ENCODE data around the gene NOTCH1.

Gene NOTCH1

GRCh38 chr9:136539427-136540421 lies 6.1 kb downstream of the NOTCH1 start:
- Histone ChIP-seq H3K4me1 (ENCODE audit: control insufficient read depth, insufficient read depth, low read length) (peaks cover 10% of the 10 kb centered on the region), H3K27me3 (ENCODE audit: control insufficient read depth, insufficient read depth, low read length) (no peaks in the 10 kb centered on the region), H3K9ac (ENCODE audit: low read depth, low read length) (no peak overlapping the region), H3K36me3 (ENCODE audit: insufficient read depth, low read length) (no peaks in the 10 kb centered on the region), H3K4me2 (ENCODE audit: low read length) (no peak overlapping the region), H3K9me3 (replicated peaks; ENCODE audit: low read length) (no peaks in the 10 kb centered on the region), H3K4me3 (ENCODE audit: low read length) (no peak overlapping the region)

- no peaks in the 10 kb centered on the region for H3K27me3 ChIP-seq (ENCODE audit: control insufficient read depth, insufficient read depth, low read length)
- no peak overlapping the region for H3K4me2 ChIP-seq (ENCODE audit: low read length)
- H3K36me3 ChIP-seq (ENCODE audit: insufficient read depth, low read length) = no peaks in the 10 kb centered on the region
- no peak overlapping the region for H3K9ac ChIP-seq (ENCODE audit: low read depth, low read length)
- H3K4me1 ChIP-seq (ENCODE audit: control insufficient read depth, insufficient read depth, low read length) = peaks cover 3% of the 10 kb centered on the region
- H3K9me3 ChIP-seq (replicated peaks; ENCODE audit: low read length) = no peaks in the 10 kb centered on the region
- H3K4me3 ChIP-seq (ENCODE audit: low read length) = no peak overlapping the region
Observed at GRCh38 chr9:136538599-136539426, 7.0 kb downstream of the NOTCH1 start.

DNA sequence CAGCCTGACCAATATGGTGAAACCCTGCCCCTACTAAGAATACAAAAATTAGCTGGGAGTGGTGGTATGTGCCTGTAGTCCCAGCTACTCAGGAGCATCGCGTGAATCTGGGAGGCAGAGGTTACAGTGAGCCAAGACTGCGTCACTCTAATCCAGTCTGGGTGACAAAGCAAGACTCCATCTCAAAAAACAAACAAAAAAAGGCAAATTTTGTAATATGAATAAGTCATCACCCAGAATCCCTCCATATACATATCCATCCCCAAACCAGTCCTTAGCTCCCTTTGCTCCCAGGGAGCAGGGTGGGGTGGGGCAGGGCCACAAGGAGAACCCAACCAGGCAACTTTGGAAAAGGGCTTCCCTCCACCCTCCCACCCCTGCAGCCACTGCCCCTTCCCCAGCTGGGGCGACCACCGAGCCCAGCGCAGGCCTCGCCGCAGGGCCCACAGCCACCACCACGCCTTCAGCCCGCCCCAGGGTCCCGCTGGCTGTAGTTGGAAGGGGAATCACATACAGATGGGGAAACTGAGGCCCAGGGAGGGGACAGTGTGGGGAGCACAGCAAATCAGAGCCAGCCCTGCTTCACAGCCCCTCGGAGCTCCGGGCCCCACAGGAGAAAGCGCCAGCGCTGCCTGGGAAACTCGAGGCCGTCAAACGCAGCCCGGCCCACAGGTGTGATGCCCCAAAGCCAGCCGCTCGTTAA lies 7.8 kb downstream of the NOTCH1 start:
- no peak overlapping the region for H3K4me2 ChIP-seq (ENCODE audit: low read length)
- no peak overlapping the region for H3K9ac ChIP-seq (ENCODE audit: low read depth, low read length)
- no peak overlapping the region for H3K4me3 ChIP-seq (ENCODE audit: low read length)
- peaks cover 3% of the 10 kb centered on the region for H3K4me1 ChIP-seq (ENCODE audit: control insufficient read depth, insufficient read depth, low read length)
- no peaks in the 10 kb centered on the region for H3K27me3 ChIP-seq (ENCODE audit: control insufficient read depth, insufficient read depth, low read length)
- H3K36me3 ChIP-seq (ENCODE audit: insufficient read depth, low read length) = no peaks in the 10 kb centered on the region
- no peaks in the 10 kb centered on the region for H3K9me3 ChIP-seq (replicated peaks; ENCODE audit: low read length)

DNA sequence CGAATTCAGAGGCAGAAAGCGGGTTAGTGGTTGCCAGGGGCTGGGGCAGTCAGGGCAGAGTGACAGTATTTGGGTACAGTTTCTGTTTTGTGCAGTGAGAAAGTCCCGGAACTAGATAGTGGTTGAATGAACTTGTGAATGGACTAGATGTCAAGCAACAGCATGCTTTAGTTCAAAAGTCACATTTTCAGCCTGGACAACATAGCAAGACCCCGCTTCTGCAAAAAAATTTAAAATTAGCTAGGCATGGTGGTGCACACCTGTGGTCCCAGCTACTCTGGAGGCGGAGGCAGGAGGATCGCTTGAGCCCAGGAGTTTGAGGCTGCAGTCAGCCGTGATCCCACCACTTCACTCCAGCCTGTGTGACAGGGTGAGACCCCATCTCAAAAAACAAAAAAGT lies 8.4 kb downstream of the NOTCH1 start:
- Histone ChIP-seq H3K4me2 (ENCODE audit: low read length) (no peak overlapping the region), H3K9ac (ENCODE audit: low read depth, low read length) (no peak overlapping the region), H3K4me1 (ENCODE audit: control insufficient read depth, insufficient read depth, low read length) (peaks cover 3% of the 10 kb centered on the region), H3K27me3 (ENCODE audit: control insufficient read depth, insufficient read depth, low read length) (no peaks in the 10 kb centered on the region), H3K4me3 (ENCODE audit: low read length) (no peak overlapping the region), H3K36me3 (ENCODE audit: insufficient read depth, low read length) (no peaks in the 10 kb centered on the region), H3K9me3 (replicated peaks; ENCODE audit: low read length) (no peaks in the 10 kb centered on the region)

DNA sequence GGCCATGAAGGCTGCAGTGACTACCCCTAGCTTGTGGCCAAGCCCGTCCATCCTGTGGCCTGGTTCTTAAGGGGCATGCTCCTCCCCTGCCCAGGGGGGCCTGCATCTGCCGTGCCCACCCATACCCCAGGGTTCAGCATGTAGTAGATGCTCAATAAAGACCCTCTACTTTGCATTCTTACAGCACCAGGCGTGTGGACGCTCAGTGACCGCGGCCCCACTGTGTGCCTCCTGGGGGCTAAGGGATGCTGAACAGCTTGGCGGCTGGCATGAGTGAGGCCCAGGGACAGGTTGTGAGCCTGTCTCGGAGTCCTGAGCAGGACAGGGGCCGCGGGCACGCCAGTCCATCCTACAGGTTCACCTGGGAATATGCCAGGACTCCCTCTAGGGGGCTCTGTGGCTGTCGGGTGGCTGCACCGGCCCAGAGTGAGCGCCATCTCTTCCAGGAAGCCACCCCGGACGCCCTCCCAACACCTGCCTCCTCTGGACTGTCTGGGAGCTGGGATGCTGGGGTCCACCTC lies 9.1 kb downstream of the NOTCH1 start:
- no peak overlapping the region for H3K4me3 ChIP-seq (ENCODE audit: low read length)
- no peak overlapping the region for H3K9ac ChIP-seq (ENCODE audit: low read depth, low read length)
- no peaks in the 10 kb centered on the region for H3K36me3 ChIP-seq (ENCODE audit: insufficient read depth, low read length)
- no peak overlapping the region for H3K4me2 ChIP-seq (ENCODE audit: low read length)
- no peaks in the 10 kb centered on the region for H3K27me3 ChIP-seq (ENCODE audit: control insufficient read depth, insufficient read depth, low read length)
- peaks cover 3% of the 10 kb centered on the region for H3K4me1 ChIP-seq (ENCODE audit: control insufficient read depth, insufficient read depth, low read length)
- no peaks in the 10 kb centered on the region for H3K9me3 ChIP-seq (replicated peaks; ENCODE audit: low read length)

GRCh38 chr9:136536051-136536720 lies 9.7 kb downstream of the NOTCH1 start:
- Histone ChIP-seq H3K4me3 (ENCODE audit: low read length) (no peak overlapping the region), H3K36me3 (ENCODE audit: insufficient read depth, low read length) (no peaks in the 10 kb centered on the region), H3K9ac (ENCODE audit: low read depth, low read length) (no peak overlapping the region), H3K27me3 (ENCODE audit: control insufficient read depth, insufficient read depth, low read length) (no peaks in the 10 kb centered on the region), H3K4me1 (ENCODE audit: control insufficient read depth, insufficient read depth, low read length) (peaks cover 3% of the 10 kb centered on the region), H3K4me2 (ENCODE audit: low read length) (no peak overlapping the region), H3K9me3 (replicated peaks; ENCODE audit: low read length) (no peaks in the 10 kb centered on the region)

DNA sequence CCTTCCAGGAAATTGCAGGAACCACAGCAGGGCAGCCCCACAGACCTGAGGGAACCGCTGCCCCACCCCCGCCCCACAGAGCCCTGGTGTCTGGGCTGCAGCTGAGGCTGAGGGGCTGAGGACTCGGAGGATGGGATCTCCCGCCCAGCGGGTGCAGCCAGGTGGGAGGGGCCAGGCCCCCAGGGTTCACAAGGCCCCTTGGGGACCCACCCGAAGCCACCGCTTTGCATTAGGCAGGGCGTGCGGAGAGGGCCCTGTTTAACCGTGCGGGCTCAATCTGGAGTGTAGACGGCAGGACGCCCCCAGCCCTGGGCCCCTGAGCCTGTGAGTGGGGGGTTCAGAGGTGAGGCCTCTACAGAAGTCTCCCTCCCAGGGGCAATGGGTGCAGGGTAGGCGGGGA lies 10.8 kb downstream of the NOTCH1 start:
- Histone ChIP-seq H3K27me3 (ENCODE audit: control insufficient read depth, insufficient read depth, low read length) (no peaks in the 10 kb centered on the region), H3K9ac (ENCODE audit: low read depth, low read length) (no peak overlapping the region), H3K4me1 (ENCODE audit: control insufficient read depth, insufficient read depth, low read length) (peaks cover 3% of the 10 kb centered on the region), H3K9me3 (replicated peaks; ENCODE audit: low read length) (no peaks in the 10 kb centered on the region), H3K4me3 (ENCODE audit: low read length) (no peak overlapping the region), H3K4me2 (ENCODE audit: low read length) (no peak overlapping the region), H3K36me3 (ENCODE audit: insufficient read depth, low read length) (no peaks in the 10 kb centered on the region)

DNA sequence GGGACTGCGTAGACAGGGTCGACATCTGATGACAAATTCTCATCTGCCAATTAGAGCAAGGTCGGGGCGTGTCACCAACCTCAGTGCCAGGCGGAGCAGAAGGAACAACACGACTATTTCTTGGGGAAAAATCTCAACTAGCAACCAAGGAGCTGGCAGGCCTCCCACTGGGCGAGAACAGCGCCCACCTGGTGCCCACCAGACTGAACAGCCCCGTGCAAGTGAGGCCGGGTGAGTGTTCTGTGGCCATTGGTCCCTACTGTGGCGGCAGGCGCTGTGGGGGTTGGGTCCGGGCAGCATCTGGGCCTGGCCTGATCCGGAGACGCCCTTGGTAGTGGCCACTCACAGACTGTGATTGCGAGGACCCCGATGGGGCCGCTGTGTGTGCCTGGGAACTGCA lies 11.5 kb downstream of the NOTCH1 start:
- Histone ChIP-seq H3K4me3 (ENCODE audit: low read length) (no peak overlapping the region), H3K4me2 (ENCODE audit: low read length) (no peak overlapping the region), H3K9ac (ENCODE audit: low read depth, low read length) (no peak overlapping the region), H3K27me3 (ENCODE audit: control insufficient read depth, insufficient read depth, low read length) (no peaks in the 10 kb centered on the region), H3K4me1 (ENCODE audit: control insufficient read depth, insufficient read depth, low read length) (peaks cover 3% of the 10 kb centered on the region), H3K36me3 (ENCODE audit: insufficient read depth, low read length) (no peaks in the 10 kb centered on the region), H3K9me3 (replicated peaks; ENCODE audit: low read length) (no peaks in the 10 kb centered on the region)

DNA sequence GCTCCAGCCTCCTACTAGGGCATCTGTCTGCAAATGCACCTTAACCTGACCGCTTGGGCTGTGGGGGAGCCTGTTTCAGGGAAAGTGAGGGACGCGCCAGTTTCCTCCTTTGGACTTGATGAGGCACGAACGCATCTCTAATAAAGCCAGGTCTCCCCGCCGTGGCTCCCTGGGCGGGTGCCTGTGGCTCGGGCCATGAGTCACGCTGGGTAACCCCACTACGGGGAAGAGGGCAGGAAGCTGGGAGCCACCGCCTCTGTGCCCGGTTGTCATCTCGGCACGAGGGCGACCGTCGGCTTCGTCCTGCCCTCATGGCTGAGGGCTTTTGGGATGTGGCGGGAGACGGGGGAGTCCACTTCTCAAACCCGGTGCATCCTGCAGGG lies 12.1 kb downstream of the NOTCH1 start:
- H3K36me3 ChIP-seq (ENCODE audit: insufficient read depth, low read length) = no peaks in the 10 kb centered on the region
- H3K27me3 ChIP-seq (ENCODE audit: control insufficient read depth, insufficient read depth, low read length) = no peaks in the 10 kb centered on the region
- H3K4me1 ChIP-seq (ENCODE audit: control insufficient read depth, insufficient read depth, low read length) = peaks cover 3% of the 10 kb centered on the region
- H3K9me3 ChIP-seq (replicated peaks; ENCODE audit: low read length) = no peaks in the 10 kb centered on the region
- H3K4me3 ChIP-seq (ENCODE audit: low read length) = no peak overlapping the region
- no peak overlapping the region for H3K9ac ChIP-seq (ENCODE audit: low read depth, low read length)
- H3K4me2 ChIP-seq (ENCODE audit: low read length) = no peak overlapping the region

DNA sequence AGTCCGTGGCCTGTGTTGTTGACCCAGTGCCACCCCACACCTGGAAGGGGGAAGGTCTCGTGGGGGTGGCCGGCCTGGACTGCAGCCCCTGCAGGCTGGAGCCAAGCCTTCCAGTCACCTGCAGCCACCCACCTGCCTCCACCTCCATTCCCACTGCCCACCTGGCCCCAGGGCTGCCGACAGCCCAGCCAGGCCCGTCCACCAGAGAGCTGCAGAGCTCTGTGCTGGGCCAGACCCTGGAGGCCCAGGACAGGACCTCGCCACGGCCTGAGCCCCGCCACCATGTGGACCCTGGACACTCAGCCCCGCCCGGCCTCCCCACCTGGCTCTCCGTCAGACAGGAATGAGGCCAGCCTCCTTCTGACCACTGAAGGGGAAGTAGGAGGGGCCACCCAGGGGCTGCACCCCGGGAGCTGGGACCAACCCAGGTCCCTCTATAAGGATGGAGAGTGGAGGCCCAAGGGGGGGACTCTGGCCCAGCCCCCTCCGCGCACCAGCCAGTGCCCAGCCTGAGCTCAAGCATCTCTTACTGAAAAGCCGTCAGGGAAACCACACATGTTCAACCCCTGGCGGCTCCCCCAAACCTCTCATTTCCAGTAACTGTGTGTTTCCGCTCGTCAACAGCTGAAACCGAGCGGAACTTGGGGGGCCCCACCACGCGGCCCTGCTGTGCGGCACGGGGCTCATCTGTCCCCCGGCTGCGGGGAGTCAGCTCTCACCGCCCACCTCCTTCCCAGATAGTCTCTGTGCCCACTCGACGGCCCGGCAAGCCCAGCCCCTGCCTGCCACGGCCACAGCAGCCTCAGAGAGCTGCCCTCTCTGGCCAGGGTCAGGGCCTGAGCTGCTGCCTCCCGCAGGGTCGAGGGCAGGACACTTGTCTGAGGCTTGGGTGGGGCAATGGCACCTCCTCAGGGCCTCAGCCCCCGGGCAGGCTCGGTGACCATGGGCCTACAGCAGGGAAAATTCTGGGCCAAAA lies 12.8 kb downstream of the NOTCH1 start:
- Histone ChIP-seq H3K9ac (ENCODE audit: low read depth, low read length) (no peak overlapping the region), H3K27me3 (ENCODE audit: control insufficient read depth, insufficient read depth, low read length) (no peaks in the 10 kb centered on the region), H3K4me1 (ENCODE audit: control insufficient read depth, insufficient read depth, low read length) (peaks cover 1% of the 10 kb centered on the region), H3K9me3 (replicated peaks; ENCODE audit: low read length) (no peaks in the 10 kb centered on the region), H3K4me2 (ENCODE audit: low read length) (no peak overlapping the region), H3K36me3 (ENCODE audit: insufficient read depth, low read length) (no peaks in the 10 kb centered on the region), H3K4me3 (ENCODE audit: low read length) (no peak overlapping the region)
